Retinal pigment epithelial cell (primary cell): ENCODE data around the gene FOSL1.

Experiments
- DNase-seq: peaks from one replicate; pipeline ENCODE4 v3.0.0-alpha.2; 2010; ENCODE audit warnings: low read depth
- H3K4me3 ChIP-seq: 2 replicates; pipeline ENCODE4 v1.5.1; 2011; ENCODE audit warnings: mild to moderate bottlenecking, low read length, control low read depth, moderate library complexity
- CTCF ChIP-seq: conservative IDR thresholded peaks from 2 replicates; pipeline ENCODE4 v1.5.1; 2011; ENCODE audit warnings: low read depth, low read length, control low read depth, inconsistent platforms

FOSL1 gene

GRCh38 chr11:65869643-65870306, 30.4 kb downstream of the FOSL1 start:
- no peak overlapping the region for H3K4me3 ChIP-seq
- DNase-seq, result no peak
- no peak for TF ChIP-seq CTCF

- no peak for TF ChIP-seq CTCF
- DNase-seq, result no peak
Observed at GRCh38 chr11:65868907-65869306, 31.3 kb downstream of the FOSL1 start.

GRCh38 chr11:65868076-65868667, 32.0 kb downstream of the FOSL1 start:
- TF ChIP-seq CTCF, result no peak
- H3K4me3 ChIP-seq, result no peak overlapping the region
- DNase-seq, result no peak

More at GRCh38 chr11:65868907-65869306, 31.3 kb downstream of the FOSL1 start:
- no peak overlapping the region for H3K4me3 ChIP-seq

- no peak for TF ChIP-seq CTCF
- H3K4me3 ChIP-seq, result no peak overlapping the region
- DNase-seq, result no peak
Observed at GRCh38 chr11:65867284-65868071, 32.7 kb downstream of the FOSL1 start.

- no peak overlapping the region for H3K4me3 ChIP-seq
- TF ChIP-seq CTCF, result no peak
- no peak for DNase-seq
Observed at GRCh38 chr11:65866509-65867283, 33.5 kb downstream of the FOSL1 start.

GRCh38 chr11:65865550-65866172, 34.5 kb downstream of the FOSL1 start:
- no peak for TF ChIP-seq CTCF
- no peak for DNase-seq
- no peak overlapping the region for H3K4me3 ChIP-seq
